WTC11 (cell line): ENCODE results near the gene ZCCHC7. TPM values are rescaled to one million over a fixed set of nuclear protein-coding genes. Genes with fewer than 3 reads are reported as not detected.

Experiments
- ATAC-seq: fragments of 200-7000 bp; cut with Tn5 transposase; 2 replicates; pipeline ENCODE4 v1.10.0; 2021; ENCODE audit warnings: mild to moderate bottlenecking, moderate library complexity
- CTCF ChIA-PET: fragments of 300-600 bp; sonication (Branson Sonifier 250); formaldehyde crosslinking; loops from one replicate; lab custom pipeline; 2021; ENCODE audit warnings: antibody characterized with exemption; lab: Charles Lee
- POLR2A ChIA-PET: fragments of 350-600 bp; sonication (Branson Sonifier 250); formaldehyde crosslinking; loops from one replicate; lab custom pipeline; 2021; ENCODE audit warnings: antibody characterized with exemption; lab: Charles Lee
- DNase-seq: peaks from one replicate; pipeline ENCODE4 v3.0.0; 2021; ENCODE audit warnings: low spot score
- H3K27ac Mint-ChIP-seq: 2 replicates; pipeline ENCODE4 v1.8.0; 2021; ENCODE audit warnings: mixed read lengths
- H3K27me3 Mint-ChIP-seq: 2 replicates; pipeline ENCODE4 v1.8.0; 2021; ENCODE audit warnings: low read depth, mild to moderate bottlenecking, moderate library complexity, mixed read lengths
- H3K36me3 Mint-ChIP-seq: 2 replicates; pipeline ENCODE4 v1.8.0; 2021; ENCODE audit warnings: mixed read lengths
- H3K4me1 Mint-ChIP-seq: 2 replicates; pipeline ENCODE4 v1.8.0; 2022; ENCODE audit warnings: mixed read lengths
- H3K4me3 Mint-ChIP-seq: 2 replicates; pipeline ENCODE4 v1.8.0; 2021; ENCODE audit warnings: mild to moderate bottlenecking, moderate library complexity, mixed read lengths
- H3K9me3 Mint-ChIP-seq: 2 replicates; pipeline ENCODE4 v1.8.0; 2021; ENCODE audit warnings: mixed read lengths
- CBFB ChIP-seq: sonication (generic); formaldehyde crosslinking; IDR thresholded peaks from 2 replicates; pipeline ENCODE4 v1.8.1; 2022; ENCODE audit warnings: mild to moderate bottlenecking, low read depth, missing genetic modification reagents
- E2F1 ChIP-seq: sonication (generic); formaldehyde crosslinking; IDR thresholded peaks from 2 replicates; pipeline ENCODE4 v1.8.0; 2022; ENCODE audit warnings: mild to moderate bottlenecking, missing genetic modification reagents
- ERG ChIP-seq: fragments of 250-450 bp; sonication (Bioruptor Pico); IDR thresholded peaks from 2 replicates; pipeline ENCODE4 v1.8.0; 2021; ENCODE audit warnings: mild to moderate bottlenecking
- ESRRA ChIP-seq: sonication (generic); formaldehyde crosslinking; IDR thresholded peaks from 2 replicates; pipeline ENCODE4 v1.8.1; 2022; ENCODE audit warnings: mild to moderate bottlenecking, missing genetic modification reagents, borderline replicate concordance
- GTF2I ChIP-seq: fragments of 250-450 bp; sonication (Bioruptor Pico); conservative IDR thresholded peaks from 2 replicates; pipeline ENCODE4 v1.4.0; 2021; ENCODE audit warnings: mild to moderate bottlenecking
- MAX ChIP-seq: sonication (generic); formaldehyde crosslinking; IDR thresholded peaks from 2 replicates; pipeline ENCODE4 v1.8.0; 2022; ENCODE audit warnings: mild to moderate bottlenecking, missing genetic modification reagents
- MXD4 ChIP-seq: fragments of 250-450 bp; sonication (Bioruptor Pico); IDR thresholded peaks from 2 replicates; pipeline ENCODE4 v1.8.0; 2021; ENCODE audit warnings: mild to moderate bottlenecking, moderate library complexity, borderline replicate concordance
- MYBL2 ChIP-seq: sonication (generic); formaldehyde crosslinking; IDR thresholded peaks from 2 replicates; pipeline ENCODE4 v1.8.1; 2023; ENCODE audit warnings: mild to moderate bottlenecking, moderate library complexity, missing genetic modification reagents
- NFATC4 ChIP-seq: fragments of 250-450 bp; sonication (Bioruptor Pico); IDR thresholded peaks from 2 replicates; pipeline ENCODE4 v1.9.0; 2021; ENCODE audit warnings: mild to moderate bottlenecking
- NFE2L1 ChIP-seq: sonication (generic); formaldehyde crosslinking; IDR thresholded peaks from 2 replicates; pipeline ENCODE4 v1.8.1; 2023; ENCODE audit warnings: missing genetic modification reagents
- NR3C1 ChIP-seq: sonication (generic); formaldehyde crosslinking; conservative IDR thresholded peaks from 2 replicates; pipeline ENCODE4 v1.8.1; 2023; ENCODE audit warnings: low read depth, mild to moderate bottlenecking, missing genetic modification reagents
- SMAD4 ChIP-seq: sonication (generic); formaldehyde crosslinking; IDR thresholded peaks from 2 replicates; pipeline ENCODE4 v1.8.0; 2022; ENCODE audit warnings: mild to moderate bottlenecking, missing genetic modification reagents
- STAT6 ChIP-seq: sonication (generic); formaldehyde crosslinking; conservative IDR thresholded peaks from 2 replicates; pipeline ENCODE4 v1.8.1; 2023; ENCODE audit warnings: mild to moderate bottlenecking, low read depth, missing genetic modification reagents, moderate library complexity
- ZNF281 ChIP-seq: sonication (generic); formaldehyde crosslinking; IDR thresholded peaks from 2 replicates; pipeline ENCODE4 v1.8.0; 2023; ENCODE audit warnings: mild to moderate bottlenecking, missing genetic modification reagents
- ZNF396 ChIP-seq: fragments of 250-450 bp; sonication (Bioruptor Pico); IDR thresholded peaks from 2 replicates; pipeline ENCODE4 v1.8.0; 2021; ENCODE audit warnings: mild to moderate bottlenecking, moderate library complexity, borderline replicate concordance
- ZNF425 ChIP-seq: fragments of 250-450 bp; sonication (Bioruptor Pico); conservative IDR thresholded peaks from 2 replicates; pipeline ENCODE4 v1.9.0; 2021; ENCODE audit warnings: mild to moderate bottlenecking
- total RNA-seq: library from RNA; stranded (reverse); gene quantifications from 3 replicates; pipeline ENCODE4 v1.2.3, GENCODE V29; 2021

Gene ZCCHC7
- total RNA-seq, 1 experiment from 2014 or later = 30.1 TPM

GRCh38 chr9:37287317-37287716 lies 166.9 kb downstream of the ZCCHC7 start:
- CTCF ChIA-PET = no interaction called here
- ATAC-seq (no peak), DNase-seq (no peak)
- Mint-ChIP-seq H3K9me3 (no peaks in the 10 kb centered on the region), H3K36me3 (no peaks in the 10 kb centered on the region), H3K4me3 (no peak overlapping the region), H3K27me3 (no peaks in the 10 kb centered on the region), H3K27ac (no peak overlapping the region), H3K4me1 (peaks cover 17% of the 10 kb centered on the region)
- POLR2A ChIA-PET = no interaction called here
- TF ChIP-seq CBFB (CRISPR knock-in tag) = no peak
- no peak for TF ChIP-seq STAT6 (CRISPR knock-in tag)
- no peak for TF ChIP-seq ERG (CRISPR knock-in tag)
- no peak for TF ChIP-seq ESRRA (CRISPR knock-in tag)
- no peak for TF ChIP-seq NFATC4 (CRISPR knock-in tag)
- no peak for TF ChIP-seq MXD4 (CRISPR knock-in tag)

- Mint-ChIP-seq H3K27ac (0 out of 2 replicates have a peak overlapping the region, but pooled peaks have one; percentile 12), H3K36me3 (no peaks in the 10 kb centered on the region), H3K9me3 (no peaks in the 10 kb centered on the region), H3K4me1 (peaks cover 15% of the 10 kb centered on the region), H3K4me3 (no peak overlapping the region), H3K27me3 (no peaks in the 10 kb centered on the region)
- TF ChIP-seq SMAD4 (CRISPR knock-in tag) (no peak), E2F1 (CRISPR knock-in tag) (no peak), NR3C1 (no peak), ZNF396 (no peak)
- ChIA-PET CTCF (no interaction called here), POLR2A (no interaction called here)
- no peak for DNase-seq
- no peak for ATAC-seq
Measured at GRCh38 chr9:37289631-37290030, 169.3 kb downstream of the ZCCHC7 start.

GRCh38 chr9:37290366-37290939 lies 170.1 kb downstream of the ZCCHC7 start:
- CTCF ChIA-PET = no interaction called here
- Mint-ChIP-seq H3K9me3 (no peaks in the 10 kb centered on the region), H3K36me3 (no peaks in the 10 kb centered on the region), H3K27me3 (no peaks in the 10 kb centered on the region), H3K4me3 (no peak overlapping the region), H3K4me1 (peaks cover 15% of the 10 kb centered on the region), H3K27ac (no peak overlapping the region)
- POLR2A ChIA-PET = no interaction called here
- ATAC-seq = no peak
- no peak for DNase-seq
- TF ChIP-seq E2F1 (CRISPR knock-in tag) = no peak
- TF ChIP-seq ZNF425 = no peak
- TF ChIP-seq MYBL2 = no peak
- no peak for TF ChIP-seq NFE2L1
- no peak for TF ChIP-seq ZNF281
- no peak for TF ChIP-seq MAX (CRISPR knock-in tag)
- no peak for TF ChIP-seq GTF2I (CRISPR knock-in tag)
